HCT116 (cell line): ENCODE data around the gene RNF212B. TPM values are rescaled to one million over a fixed set of nuclear protein-coding genes. Genes with fewer than 3 reads are reported as not detected.
"Not testable (repeated sequence)": the region's sequence is repeated elsewhere in the genome, so short reads cannot be mapped to it uniquely, and the experiment has no call there.

Experiments used
- ATAC-seq: fragments of 200-7000 bp; cut with Tn5 transposase; 2 replicates; pipeline ENCODE4 v1.9.1; 2020; ENCODE audit warnings: mild to moderate bottlenecking, moderate library complexity
- BruUV-seq: library from RNA; stranded (reverse); fragments of 400-500 nt; replicated peaks from 2 replicates; lab custom pipeline; 2021; lab: Mats Ljungman, UMichigan
- CTCF ChIA-PET: fragments of 300-600 bp; sonication (Branson Sonifier 250); formaldehyde crosslinking; loops from one replicate; lab custom pipeline; 2021; ENCODE audit warnings: antibody characterized with exemption; lab: Charles Lee
- POLR2A ChIA-PET: fragments of 300-600, 350-600 bp; sonication (Branson Sonifier 250); formaldehyde crosslinking; loops from one replicate; lab custom pipeline; 2021; ENCODE audit warnings: antibody characterized with exemption; lab: Charles Lee
- RAD21 ChIA-PET, 2 experiments: fragments of 300-600 bp; sonication (Branson Sonifier 250); formaldehyde crosslinking; loops; one replicate each; lab custom pipeline; 2023; ENCODE audit warnings: low total read pairs in 2 of 2; ENCODE audit not compliant: uncharacterized antibody in 2 of 2, unreplicated experiment in 2 of 2, low non-redundant PET in 1 of 2; lab: Charles Lee
- DNase-seq: peaks from one replicate; pipeline ENCODE4 v3.0.0-alpha.2; 2010; ENCODE audit warnings: low read depth, low spot score
- H2AFZ ChIP-seq: fragments of 200-600 bp; shearing (Covaris generic), sonication (generic); 2 replicates; pipeline ENCODE4 v1.6.1; 2017; ENCODE audit warnings: low read depth, mixed run types, mixed read lengths, antibody characterized with exemption, low read length; ENCODE audit not compliant: poor library complexity, severe bottlenecking
- H3K27ac ChIP-seq: 2 replicates; pipeline ENCODE4 v1.5.1; 2012; ENCODE audit warnings: low read depth, low read length
- H3K27me3 ChIP-seq: fragments of 200-600 bp; sonication (generic); 2 replicates; pipeline ENCODE4 v1.6.1; 2016; ENCODE audit warnings: mixed run types, low read length, mixed read lengths; ENCODE audit not compliant: insufficient read depth
- H3K36me3 ChIP-seq, 2 experiments: fragments of 200-500 bp in 1 of 2; fragments of 200-600 bp in 1 of 2; sonication (Bioruptor generic) in 1 of 2; sonication (generic) in 1 of 2; 2 replicates each; pipeline versions ENCODE4 v1.5.1 to v1.6.1; 2014 to 2016; ENCODE audit warnings: low read length in 2 of 2, inconsistent platforms in 1 of 2, mixed read lengths in 1 of 2, mixed run types in 1 of 2; ENCODE audit not compliant: insufficient read depth in 2 of 2, control insufficient read depth in 1 of 2
- H3K4me1 ChIP-seq, 2 experiments: fragments of 200-600 bp in 1 of 2; sonication (generic) in 1 of 2; 2 replicates each; pipeline versions ENCODE4 v1.5.1 to v1.6.1; 2012 to 2017; ENCODE audit warnings: low read length in 2 of 2, inconsistent platforms in 1 of 2, mild to moderate bottlenecking in 1 of 2, mixed read lengths in 1 of 2, mixed run types in 1 of 2, moderate library complexity in 1 of 2; ENCODE audit not compliant: insufficient read depth in 2 of 2, control insufficient read depth in 1 of 2
- H3K4me2 ChIP-seq: fragments of 200-600 bp; sonication (generic); 2 replicates; pipeline ENCODE4 v1.6.1; 2017; ENCODE audit warnings: mixed run types, low read length, mixed read lengths
- H3K4me3 ChIP-seq, 2 experiments: fragments of 200-600 bp in 1 of 2; sonication (generic) in 1 of 2; replicated peaks in 1 of 2; 2 replicates each; pipeline ENCODE4 v1.5.1; 2011 to 2016; ENCODE audit warnings: low read length in 2 of 2, control low read depth in 1 of 2, low read depth in 1 of 2, mild to moderate bottlenecking in 1 of 2, mixed read lengths in 1 of 2, mixed run types in 1 of 2
- H3K79me2 ChIP-seq: fragments of 200-600 bp; sonication (generic); 2 replicates; pipeline ENCODE4 v1.6.1; 2017; ENCODE audit warnings: mild to moderate bottlenecking, mixed run types, low read length, moderate library complexity, mixed read lengths; ENCODE audit not compliant: insufficient read depth
- H3K9ac ChIP-seq: fragments of 200-600 bp; sonication (generic); 2 replicates; pipeline ENCODE4 v1.6.1; 2016; ENCODE audit warnings: low read length, mixed read lengths
- H3K9me2 ChIP-seq: fragments of 200-600 bp; sonication (generic), shearing (Covaris generic); 2 replicates; pipeline ENCODE4 v1.6.1; 2017; ENCODE audit warnings: mixed run types, mild to moderate bottlenecking, moderate library complexity; ENCODE audit not compliant: insufficient read depth
- H3K9me3 ChIP-seq, 2 experiments: fragments of 200-500 bp in 1 of 2; fragments of 200-600 bp in 1 of 2; sonication (Bioruptor generic) in 1 of 2; sonication (generic) in 1 of 2; 2 replicates each; pipeline ENCODE4 v1.6.1; 2014 to 2017; ENCODE audit warnings: low read length in 2 of 2, mixed read lengths in 2 of 2, inconsistent platforms in 1 of 2, low read depth in 1 of 2, mild to moderate bottlenecking in 1 of 2, mixed run types in 1 of 2, moderate library complexity in 1 of 2; ENCODE audit not compliant: control insufficient read depth in 1 of 2, insufficient read depth in 1 of 2
- H4K20me1 ChIP-seq: fragments of 200-600 bp; sonication (generic), shearing (Covaris generic); 2 replicates; pipeline ENCODE4 v1.6.1; 2017; ENCODE audit warnings: mixed run types, mild to moderate bottlenecking, moderate library complexity; ENCODE audit not compliant: insufficient read depth
- ATF3 ChIP-seq: IDR thresholded peaks from 2 replicates; pipeline ENCODE4 v1.6.1; 2012
- CBX3 ChIP-seq: IDR thresholded peaks from 2 replicates; pipeline ENCODE4 v1.6.1; 2012; ENCODE audit warnings: low read depth
- ELF1 ChIP-seq: IDR thresholded peaks from 2 replicates; pipeline ENCODE4 v1.6.1; 2012; ENCODE audit warnings: low read depth, borderline replicate concordance
- POLR2AphosphoS5 ChIP-seq: IDR thresholded peaks from 2 replicates; pipeline ENCODE4 v1.6.1; 2011; ENCODE audit warnings: mild to moderate bottlenecking, low read depth, low read length, moderate library complexity
- REST ChIP-seq: IDR thresholded peaks from 2 replicates; pipeline ENCODE4 v1.6.1; 2012; ENCODE audit warnings: low read depth
- SRF ChIP-seq: IDR thresholded peaks from 2 replicates; pipeline ENCODE4 v1.6.1; 2012; ENCODE audit warnings: low read depth
- TCF7L2 ChIP-seq: IDR thresholded peaks from 2 replicates; pipeline ENCODE4 v1.7.0; 2011; ENCODE audit warnings: borderline replicate concordance, inconsistent platforms; ENCODE audit not compliant: insufficient read depth, insufficient read length; ENCODE audit errors: extremely low read depth
- YY1 ChIP-seq: IDR thresholded peaks from 2 replicates; pipeline ENCODE4 v1.6.1; 2011; ENCODE audit warnings: low read length, low read depth, moderate library complexity, mild to moderate bottlenecking; ENCODE audit not compliant: insufficient replicate concordance; ENCODE audit errors: extremely low read depth
- ZBTB33 ChIP-seq: IDR thresholded peaks from 2 replicates; pipeline ENCODE4 v1.6.1; 2011; ENCODE audit warnings: mild to moderate bottlenecking, low read length, moderate library complexity; ENCODE audit not compliant: insufficient replicate concordance; ENCODE audit errors: extremely low read depth
- intact Hi-C: fragments of 100-400 bp; cut with micrococcal nuclease; formaldehyde crosslinking; loops from 2 replicates; pipeline ENCODE4 v1.10.0; 2022
- total RNA-seq: library from RNA; stranded (reverse); gene quantifications from one replicate; pipeline ENCODE4 v1.2.1, GENCODE V29; 2021; ENCODE audit not compliant: unreplicated experiment
- TF ChIP-seq, protein P1 (sequence below): IDR thresholded peaks from 2 replicates; pipeline ENCODE4 v1.6.1; 2012

The RNF212B gene
- total RNA-seq, 1 experiment from 2014 or later: not detected

DNA sequence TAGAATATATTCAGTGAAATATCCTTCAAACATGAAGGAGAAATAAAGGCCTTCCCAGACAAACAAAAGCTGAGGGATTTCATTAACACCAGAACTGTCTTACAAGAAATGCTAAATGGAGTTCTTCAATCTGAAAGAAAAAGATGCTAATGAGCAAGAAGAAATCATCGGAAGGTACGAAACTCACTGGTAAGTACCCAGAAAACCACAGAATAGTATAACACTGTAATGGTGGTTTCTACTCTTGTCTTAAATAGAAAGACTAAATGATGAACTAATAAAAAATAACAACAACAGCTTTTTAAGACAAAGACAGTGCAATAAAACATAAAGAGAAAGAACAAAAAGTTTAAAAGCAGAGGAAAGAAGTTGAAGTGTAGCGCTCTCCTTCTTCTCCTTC, 18.7 kb upstream of the RNF212B start:
- TF ChIP-seq CBX3 (no peak), ZBTB33 (no peak), ATF3 (no peak), TCF7L2 (no peak), POLR2AphosphoS5 (no peak), SRF (no peak), REST (no peak), ELF1 (no peak), YY1 (no peak)
- TF ChIP-seq, protein P1, sequence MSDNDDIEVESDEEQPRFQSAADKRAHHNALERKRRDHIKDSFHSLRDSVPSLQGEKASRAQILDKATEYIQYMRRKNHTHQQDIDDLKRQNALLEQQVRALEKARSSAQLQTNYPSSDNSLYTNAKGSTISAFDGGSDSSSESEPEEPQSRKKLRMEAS: no peak
- H3K4me1 ChIP-seq: no peaks in the 10 kb centered on the region
- no peak overlapping the region for H3K4me2 ChIP-seq
- H3K4me3 ChIP-seq: no peak overlapping the region
- intact Hi-C loops: no loop called here
- H3K36me3 ChIP-seq: no peaks in the 10 kb centered on the region
- ATAC-seq: no peak
- H3K9me3 ChIP-seq: no peaks in the 10 kb centered on the region; a peak in 1 of 4 replicates
- H4K20me1 ChIP-seq: no peaks in the 10 kb centered on the region
- no peak overlapping the region for H2AFZ ChIP-seq
- no peak overlapping the region for H3K9ac ChIP-seq
- no peaks in the 10 kb centered on the region for H3K27me3 ChIP-seq
- DNase-seq: no peak
- H3K27ac ChIP-seq: no peak overlapping the region
- RAD21 ChIA-PET: no interaction called here
- CTCF ChIA-PET: no interaction called here
- H3K79me2 ChIP-seq: no peaks in the 10 kb centered on the region
- POLR2A ChIA-PET: no interaction called here
- no peaks in the 10 kb centered on the region for H3K9me2 ChIP-seq
- BruUV-seq: no TSS peak

GRCh38 chr14:23224958-23225357, 12.8 kb upstream of the RNF212B start:
- H3K9me3 ChIP-seq, RAD21 ChIA-PET, H3K4me3 ChIP-seq, H3K9me2 ChIP-seq, BruUV-seq, H3K79me2 ChIP-seq, H3K4me1 ChIP-seq, H3K9ac ChIP-seq, intact Hi-C loops, POLR2A ChIA-PET, ATAC-seq, H3K4me2 ChIP-seq, CTCF ChIA-PET, H4K20me1 ChIP-seq, H3K27me3 ChIP-seq, DNase-seq, H2AFZ ChIP-seq, H3K27ac ChIP-seq, H3K36me3 ChIP-seq: not testable (repeated sequence)
